GM12865 (cell line): ENCODE data around the gene IGSF9B.

ENCODE experiments used
- DNase-seq: peaks from one replicate; pipeline ENCODE4 v3.0.0; 2010; ENCODE audit warnings: low read depth
- H3K4me3 ChIP-seq: 2 replicates; pipeline ENCODE4 v1.5.1; 2011; ENCODE audit warnings: mild to moderate bottlenecking, low read depth, low read length, control low read depth
- CTCF ChIP-seq: IDR thresholded peaks from 2 replicates; pipeline ENCODE4 v1.5.1; 2011; ENCODE audit warnings: low read length, control low read depth, low read depth, inconsistent platforms; ENCODE audit not compliant: insufficient read depth; ENCODE audit errors: missing control alignments

IGSF9B gene

GRCh38 chr11:133867456-133867855 lies 89.3 kb downstream of the IGSF9B start:
- no peak for DNase-seq
- TF ChIP-seq CTCF, result no peak

GRCh38 chr11:133865466-133865865 lies 91.3 kb downstream of the IGSF9B start:
- DNase-seq, result no peak
- H3K4me3 ChIP-seq, result no peak overlapping the region
- TF ChIP-seq CTCF, result no peak

More at GRCh38 chr11:133867456-133867855, 89.3 kb downstream of the IGSF9B start:
- no peak overlapping the region for H3K4me3 ChIP-seq

- DNase-seq, result no peak
- TF ChIP-seq CTCF, result no peak
- no peak overlapping the region for H3K4me3 ChIP-seq
These were observed 92.0 kb downstream of the IGSF9B start for GRCh38 chr11:133864756-133865155.

DNA sequence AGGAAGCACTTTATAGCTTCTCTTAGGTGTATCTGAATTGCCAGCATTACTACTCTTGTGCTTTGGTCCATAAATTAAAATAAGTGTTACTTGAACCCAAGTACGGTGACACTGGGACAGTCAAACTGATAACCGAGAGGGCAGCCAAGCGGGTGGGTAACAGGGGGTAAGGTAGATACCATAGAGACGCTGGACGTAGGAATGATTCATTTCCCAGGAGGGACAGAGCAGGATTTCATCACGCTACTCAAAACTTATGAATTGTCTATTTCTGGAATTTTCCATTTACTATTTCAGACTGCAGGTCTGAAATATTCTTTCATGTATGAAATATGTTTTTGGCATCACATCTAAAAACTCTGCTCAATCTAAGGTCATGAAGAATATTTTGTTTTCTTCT lies 96.6 kb downstream of the IGSF9B start:
- no peak for DNase-seq
- no peak overlapping the region for H3K4me3 ChIP-seq
- no peak for TF ChIP-seq CTCF
